Measurements from ENCODE around the gene PYDC1. TPM values are rescaled to one million over a fixed set of nuclear protein-coding genes. Genes with fewer than 3 reads are reported as not detected.
A peak's percentile ranks its signal among the peaks of the same experiment; 100 is the strongest.

The PYDC1 gene
- total RNA-seq, 4 donors from 2014 or later: not detected

- 81 to 89% methylated on average over 4 of the region's 4 CpGs for WGBS, 2 donors
- Histone ChIP-seq H3K27me3 (peaks cover 0 to 34% (median 0%) of the 10 kb centered on the region in 4 donors), H3K9me3 (no peaks in the 10 kb centered on the region), H3K4me1 (peaks cover 0 to 5% (median 0%) of the 10 kb centered on the region in 3 donors), H3K27ac (no peak overlapping the region), H3K4me3 (no peak overlapping the region), H3K36me3 (no peaks in the 10 kb centered on the region)
- TF ChIP-seq POLR2A (IDR thresholded peaks at IDR 0.05): no peak
- TF ChIP-seq, protein P1, sequence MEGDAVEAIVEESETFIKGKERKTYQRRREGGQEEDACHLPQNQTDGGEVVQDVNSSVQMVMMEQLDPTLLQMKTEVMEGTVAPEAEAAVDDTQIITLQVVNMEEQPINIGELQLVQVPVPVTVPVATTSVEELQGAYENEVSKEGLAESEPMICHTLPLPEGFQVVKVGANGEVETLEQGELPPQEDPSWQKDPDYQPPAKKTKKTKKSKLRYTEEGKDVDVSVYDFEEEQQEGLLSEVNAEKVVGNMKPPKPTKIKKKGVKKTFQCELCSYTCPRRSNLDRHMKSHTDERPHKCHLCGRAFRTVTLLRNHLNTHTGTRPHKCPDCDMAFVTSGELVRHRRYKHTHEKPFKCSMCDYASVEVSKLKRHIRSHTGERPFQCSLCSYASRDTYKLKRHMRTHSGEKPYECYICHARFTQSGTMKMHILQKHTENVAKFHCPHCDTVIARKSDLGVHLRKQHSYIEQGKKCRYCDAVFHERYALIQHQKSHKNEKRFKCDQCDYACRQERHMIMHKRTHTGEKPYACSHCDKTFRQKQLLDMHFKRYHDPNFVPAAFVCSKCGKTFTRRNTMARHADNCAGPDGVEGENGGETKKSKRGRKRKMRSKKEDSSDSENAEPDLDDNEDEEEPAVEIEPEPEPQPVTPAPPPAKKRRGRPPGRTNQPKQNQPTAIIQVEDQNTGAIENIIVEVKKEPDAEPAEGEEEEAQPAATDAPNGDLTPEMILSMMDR (IDR thresholded peaks at IDR 0.05): no peak
- intact Hi-C loops (cut with DNase I): no loop called here
- DNase-seq: no peak
Measured at GRCh38 chr16:31258366-31258765, 41.4 kb upstream of the PYDC1 start.

DNA sequence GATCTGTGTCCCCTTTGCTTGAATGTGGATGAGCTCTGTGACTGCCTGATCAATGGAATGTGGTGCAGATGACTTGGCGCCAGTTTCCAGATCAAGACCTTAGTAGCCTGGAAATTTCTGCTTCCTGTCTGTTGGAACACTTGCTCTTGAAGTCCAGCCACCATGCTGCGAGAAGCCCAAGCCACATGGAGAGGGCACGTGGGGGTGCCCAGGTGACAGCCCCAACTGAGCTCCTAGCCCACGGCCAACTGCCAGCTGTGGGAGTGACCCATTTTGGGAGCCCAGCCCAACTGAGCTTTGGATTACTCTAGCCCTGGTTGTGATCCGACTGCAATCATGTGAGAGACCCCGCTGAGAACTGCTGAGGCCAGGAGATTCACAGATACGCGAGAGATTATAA is 39.5 kb upstream of the PYDC1 start:
- Histone ChIP-seq H3K27ac (no peak overlapping the region), H3K4me3 (no peak overlapping the region), H3K27me3 (peaks cover 0 to 38% (median 0%) of the 10 kb centered on the region in 4 donors), H3K4me1 (peaks cover 0 to 5% (median 0%) of the 10 kb centered on the region in 3 donors), H3K36me3 (no peaks in the 10 kb centered on the region), H3K9me3 (no peaks in the 10 kb centered on the region)
- WGBS, 2 donors: 86 to 87% methylated on average over 5 to 7 of the region's 8 CpGs
- no peak for TF ChIP-seq POLR2A (IDR thresholded peaks at IDR 0.05)
- TF ChIP-seq, protein P1 (IDR thresholded peaks at IDR 0.05): no peak
- DNase-seq: no peak
- intact Hi-C loops (cut with DNase I): no loop called here

DNA sequence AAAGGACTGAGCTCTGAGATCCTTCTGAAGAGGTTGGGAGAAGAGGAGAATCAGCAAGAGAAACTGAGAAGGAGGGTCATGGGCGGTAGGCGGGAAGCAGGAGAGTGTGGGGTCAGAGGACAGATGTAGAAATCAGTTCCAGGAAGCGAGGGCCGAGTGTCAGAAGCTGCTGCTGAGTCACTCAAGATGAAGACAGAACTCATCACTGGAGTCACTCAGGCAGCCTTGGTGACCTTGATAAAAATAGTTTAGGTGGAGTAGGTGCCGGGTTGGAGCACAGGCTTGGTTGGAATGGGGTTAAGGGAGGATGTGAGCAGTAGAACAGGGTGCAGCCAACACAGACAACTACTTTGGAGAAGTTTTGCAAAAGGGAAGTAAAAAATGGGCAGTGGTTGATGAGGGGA is 36.7 kb upstream of the PYDC1 start:
- no peak overlapping the region for H3K4me3 ChIP-seq
- TF ChIP-seq, protein P1 (IDR thresholded peaks at IDR 0.05): no peak
- no peak for TF ChIP-seq POLR2A (IDR thresholded peaks at IDR 0.05)
- H3K27ac ChIP-seq: peak overlapping the region in 1 of 4 donors; percentile 49
- no peaks in the 10 kb centered on the region for H3K9me3 ChIP-seq
- H3K27me3 ChIP-seq: peaks cover 0 to 33% (median 0%) of the 10 kb centered on the region in 4 donors
- no peak for DNase-seq
- peaks cover 0 to 7% (median 0%) of the 10 kb centered on the region in 3 donors for H3K4me1 ChIP-seq
- H3K36me3 ChIP-seq: no peaks in the 10 kb centered on the region
- intact Hi-C loops (cut with DNase I): no loop called here
- whole genome bisulfite sequencing, 2 donors: 38 to 42% methylated on average over 5 of the region's 5 CpGs

GRCh38 chr16:31251435-31251834 is 34.5 kb upstream of the PYDC1 start:
- H3K27me3 ChIP-seq: peaks cover 0 to 44% (median 0%) of the 10 kb centered on the region in 4 donors
- H3K4me1 ChIP-seq: peaks cover 0 to 17% (median 0%) of the 10 kb centered on the region in 3 donors
- no peak for TF ChIP-seq POLR2A (IDR thresholded peaks at IDR 0.05)
- TF ChIP-seq, protein P1 (IDR thresholded peaks at IDR 0.05): no peak
- H3K27ac ChIP-seq: no peak overlapping the region
- no peaks in the 10 kb centered on the region for H3K9me3 ChIP-seq
- intact Hi-C loops (cut with DNase I): no loop called here
- H3K36me3 ChIP-seq: no peaks in the 10 kb centered on the region
- H3K4me3 ChIP-seq: no peak overlapping the region
- 88 to 96% methylated on average over 4 to 5 of the region's 5 CpGs for WGBS, 2 donors
- no peak for DNase-seq

DNA sequence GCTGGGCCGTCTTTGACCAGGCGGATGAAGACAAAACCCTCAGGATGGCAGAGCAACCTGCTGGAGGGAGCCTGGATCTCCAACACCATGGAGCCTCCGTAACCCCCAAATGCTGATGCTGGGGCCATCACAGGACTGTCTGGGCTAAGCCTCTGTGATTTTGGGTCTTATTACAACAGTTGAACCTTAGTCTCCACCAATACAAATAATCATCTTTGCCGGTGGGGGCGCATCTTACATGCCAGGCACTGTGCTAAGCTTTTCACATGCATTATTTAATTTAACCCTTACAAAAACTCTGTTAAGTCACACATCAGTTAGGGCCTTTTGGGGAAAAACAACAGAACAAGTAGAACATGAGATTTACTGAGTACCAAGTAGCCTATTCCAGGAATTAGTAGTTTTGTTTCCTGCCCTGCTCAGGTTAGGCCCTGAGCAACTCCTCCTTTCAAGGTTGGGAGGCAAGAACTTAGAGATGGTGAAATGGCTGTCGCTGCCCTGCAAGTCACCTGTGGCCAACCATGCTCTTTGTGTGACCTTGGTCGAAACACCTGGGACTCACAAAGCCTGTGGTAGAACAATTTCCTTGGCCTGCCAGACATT is 33.9 kb upstream of the PYDC1 start:
- Histone ChIP-seq H3K4me1 (peaks cover 0 to 17% (median 0%) of the 10 kb centered on the region in 3 donors), H3K9me3 (no peaks in the 10 kb centered on the region), H3K36me3 (no peaks in the 10 kb centered on the region), H3K27me3 (peaks cover 0 to 44% (median 0%) of the 10 kb centered on the region in 4 donors), H3K4me3 (no peak overlapping the region), H3K27ac (no peak overlapping the region)
- WGBS, 2 donors: 70 to 87% methylated on average over 4 to 7 of the region's 7 CpGs
- no peak for TF ChIP-seq POLR2A (IDR thresholded peaks at IDR 0.05)
- TF ChIP-seq, protein P1 (IDR thresholded peaks at IDR 0.05): no peak
- intact Hi-C loops (cut with DNase I): no loop called here
- DNase-seq: no peak
